ENCODE measurements around the gene PECR.

Gene PECR

GRCh38 chr2:216081487-216082116, at the start of gene PECR, which contains the start of gene TMEM169:
Gene PECR (minus strand): TSS chr2:216081809. CDS start chr2:216081741, 68 bp downstream.
Gene TMEM169 (plus strand): TSS chr2:216081919. CDS start chr2:216095964, 14,045 bp downstream.
- DNase-seq: peak; percentile 16 to 59

DNA sequence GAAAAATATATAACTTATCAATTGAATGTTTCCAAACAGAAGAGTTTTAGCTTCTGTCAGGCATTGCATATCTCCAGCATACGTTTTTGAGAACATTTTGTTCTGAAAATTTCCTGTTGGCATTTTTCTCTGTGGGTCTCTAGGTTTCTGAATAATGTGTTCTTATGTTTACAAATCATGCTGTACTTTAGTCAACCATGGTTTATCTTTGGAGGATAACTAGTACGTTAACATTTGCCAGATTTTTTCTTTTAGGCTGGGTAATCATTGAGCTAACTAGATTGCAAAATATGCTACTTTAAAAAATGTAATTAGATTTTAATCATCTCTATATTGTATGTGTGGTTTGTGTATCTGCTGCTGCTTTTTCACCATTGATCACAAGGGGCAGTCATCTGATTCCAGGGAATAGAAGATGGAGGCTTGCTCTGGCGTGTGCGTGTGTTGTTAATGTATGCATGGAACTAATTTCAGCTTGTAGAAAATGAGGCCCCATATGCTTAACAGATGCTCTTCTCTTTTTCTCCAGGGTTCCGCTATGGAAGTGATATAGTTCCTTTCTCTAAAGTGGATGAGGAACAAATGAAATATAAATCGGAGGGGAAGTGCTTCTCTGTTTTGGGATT, 48.9 kb upstream of the PECR start:
- no peak for DNase-seq

DNA sequence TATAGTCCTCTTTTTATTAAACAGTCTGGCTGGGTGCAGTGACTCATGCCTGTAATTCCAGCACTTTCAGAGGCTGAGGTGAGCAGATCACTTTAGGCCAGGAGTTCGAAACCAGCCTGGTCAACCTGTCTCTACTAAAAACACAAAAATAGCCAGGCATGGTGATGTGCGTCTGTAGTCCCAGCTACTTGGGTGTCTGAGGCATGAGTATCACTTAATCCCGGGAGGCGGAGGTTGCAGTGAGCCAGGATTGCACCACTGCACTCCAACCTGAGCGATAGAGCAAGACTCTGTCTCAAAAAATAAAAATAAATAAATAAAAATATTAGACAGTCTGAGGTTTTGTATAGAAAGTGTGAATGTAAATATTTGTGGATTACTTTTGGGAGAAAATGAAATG, 45.3 kb upstream of the PECR start:
- no peak for DNase-seq

DNA sequence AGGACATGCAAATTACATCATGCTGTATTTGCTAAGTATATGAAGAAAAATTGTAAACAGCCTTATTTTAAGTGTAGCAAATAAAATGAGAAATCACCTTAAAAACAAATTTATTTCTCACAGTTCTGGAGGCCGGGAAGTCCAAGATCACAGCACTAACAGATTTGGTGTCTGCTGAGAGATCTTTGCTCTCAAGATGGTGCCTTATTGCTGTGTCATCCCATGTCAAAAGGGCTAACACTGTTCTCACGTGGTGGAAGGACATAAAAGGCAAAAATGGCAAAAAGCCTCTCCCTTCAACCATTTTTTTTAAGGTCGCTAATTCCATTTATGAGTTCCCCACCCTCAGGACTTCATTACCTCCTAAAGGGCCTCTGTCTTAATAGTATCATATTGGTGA, 39.6 kb upstream of the PECR start:
- DNase-seq: no peak

GRCh38 chr2:216119986-216120385, 38.4 kb upstream of the PECR start:
- no peak for DNase-seq

DNA sequence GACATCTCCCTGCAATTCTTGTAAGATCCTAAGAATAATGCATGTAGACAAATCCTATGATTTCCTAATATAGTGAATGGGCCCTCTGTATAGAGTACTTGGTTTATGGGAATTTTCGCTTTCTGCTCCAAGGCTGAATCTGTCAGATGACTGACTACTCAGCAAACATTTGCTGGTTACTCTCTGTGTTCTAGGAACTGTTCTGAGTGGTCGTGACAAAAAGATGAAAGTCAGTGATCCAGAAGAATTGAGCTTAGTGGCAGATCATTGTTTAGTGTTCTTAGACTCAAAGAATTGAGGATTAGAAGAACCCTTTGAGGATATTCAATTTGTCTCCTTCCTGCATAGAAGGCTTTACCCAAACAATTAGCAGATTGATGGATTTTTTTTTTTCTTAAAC, 37.5 kb upstream of the PECR start:
- no peak for DNase-seq

DNA sequence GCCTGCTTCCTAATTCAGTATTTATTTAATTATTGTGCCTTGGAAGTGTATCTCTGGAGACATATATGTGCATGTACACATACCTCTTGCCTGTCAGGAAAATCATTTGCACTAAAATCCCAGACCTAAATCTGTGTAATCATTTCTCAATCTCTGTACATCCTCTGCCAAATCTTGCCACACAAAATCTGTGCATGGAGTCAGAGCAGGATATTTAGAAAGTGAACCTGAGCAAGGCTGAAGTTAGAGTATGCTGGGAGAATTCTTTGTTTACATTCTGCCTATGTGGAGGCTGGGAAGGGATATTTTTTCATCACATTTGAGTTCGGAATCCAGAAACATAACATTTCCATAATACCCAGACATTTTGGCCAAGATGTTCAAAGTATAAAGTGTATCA, 36.9 kb upstream of the PECR start:
- DNase-seq: no peak

DNA sequence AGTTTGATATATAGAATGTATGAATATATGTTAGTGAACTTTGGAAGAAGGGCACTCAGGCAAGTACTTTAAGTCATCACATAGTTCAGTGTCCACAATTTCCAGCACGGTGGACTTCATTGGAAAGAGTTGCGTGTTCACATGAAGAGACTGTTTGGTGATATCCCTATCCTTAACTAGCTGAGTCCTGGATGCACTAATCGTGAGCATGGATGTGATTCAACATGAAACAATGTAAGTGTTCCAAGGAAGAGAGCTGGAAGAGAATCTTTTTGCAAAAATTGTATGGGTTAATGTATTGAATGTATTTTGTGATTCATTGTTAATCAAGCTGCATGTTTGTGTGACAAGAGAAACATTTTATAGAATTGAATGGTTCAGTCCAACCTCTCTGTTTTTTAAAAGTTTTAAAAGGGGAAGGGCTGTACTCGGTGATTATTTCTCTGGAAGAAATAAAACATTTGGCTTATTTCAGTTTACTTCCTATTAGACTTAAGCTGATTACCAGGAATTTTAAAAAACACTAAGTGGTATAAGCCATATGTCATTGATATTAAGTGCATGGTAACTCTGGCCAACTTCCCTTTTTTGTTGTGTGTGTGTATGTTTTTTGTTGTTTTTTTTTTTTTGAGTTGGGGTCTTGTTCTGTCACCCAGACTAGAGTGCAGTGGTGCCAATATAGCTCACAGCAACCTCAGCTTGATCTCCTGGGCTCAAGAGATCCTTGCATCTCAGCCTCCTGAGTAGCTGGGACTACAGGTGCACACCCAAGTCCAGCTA, 36.1 kb upstream of the PECR start:
- DNase-seq: no peak

GRCh38 chr2:216116418-216116817, 34.8 kb upstream of the PECR start:
- DNase-seq: no peak

GRCh38 chr2:216114714-216115531, 33.3 kb upstream of the PECR start:
- DNase-seq: peak; percentile 87 to 93

DNA sequence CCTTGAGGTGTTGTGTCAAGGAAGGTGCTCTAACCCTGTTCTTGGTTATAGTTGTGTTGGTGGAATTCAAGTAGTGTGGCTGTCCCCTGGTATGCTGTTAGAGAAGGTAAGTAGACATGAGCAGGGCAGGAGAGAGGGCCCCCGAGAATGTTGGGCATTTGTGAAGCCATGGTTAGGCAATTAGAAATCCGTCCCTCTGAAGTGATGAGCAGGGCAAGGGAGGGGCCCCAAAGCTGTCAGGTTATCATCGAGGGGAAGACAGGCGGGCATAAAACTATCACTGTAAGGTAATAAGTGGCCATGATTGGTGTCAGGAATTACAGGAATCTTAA, 32.7 kb upstream of the PECR start:
- DNase-seq: no peak

DNA sequence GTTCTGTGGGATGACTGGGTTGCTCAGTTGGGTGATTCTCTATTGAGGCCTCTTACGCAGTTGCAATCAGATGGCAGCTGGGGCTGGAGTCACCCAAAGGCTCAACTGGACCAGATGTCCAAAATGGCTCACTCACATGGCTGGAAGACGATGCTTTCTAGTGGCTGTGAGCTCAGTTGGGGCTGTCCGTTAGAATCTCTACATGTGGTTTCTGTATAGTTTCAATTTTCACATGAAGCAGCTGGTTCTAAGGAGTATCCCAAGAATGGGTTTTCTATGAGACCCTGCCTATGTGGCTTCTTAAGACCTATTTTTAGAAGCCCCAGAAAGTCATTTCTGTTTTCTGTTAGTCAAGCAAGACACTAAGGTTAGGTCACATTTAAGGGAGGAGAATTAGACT, 32.0 kb upstream of the PECR start:
- DNase-seq: no peak

GRCh38 chr2:216112926-216113325, 31.3 kb upstream of the PECR start:
- DNase-seq: no peak

DNA sequence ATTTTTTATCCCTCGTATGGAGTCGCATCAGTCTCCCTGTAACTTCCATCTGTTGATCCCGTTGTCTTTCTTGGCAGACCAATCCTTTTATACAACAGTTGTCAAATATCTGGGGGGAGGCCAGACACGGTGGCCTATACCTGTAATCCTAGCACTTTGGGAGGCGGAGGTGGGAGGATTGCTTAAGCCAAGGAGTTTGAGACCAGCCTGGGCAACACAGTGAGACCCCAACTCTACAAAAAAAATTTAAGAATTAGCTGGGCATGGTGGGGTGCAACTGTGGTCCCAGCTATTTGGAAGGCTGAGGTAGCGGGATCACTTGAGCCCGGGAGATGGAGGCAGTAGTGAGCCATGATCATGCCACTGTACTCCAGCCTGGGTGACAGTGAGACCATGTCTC, 29.5 kb upstream of the PECR start:
- no peak for DNase-seq

GRCh38 chr2:216110620-216111019, 29.0 kb upstream of the PECR start:
- DNase-seq: no peak

GRCh38 chr2:216109962-216110614, 28.5 kb upstream of the PECR start:
- no peak for DNase-seq

DNA sequence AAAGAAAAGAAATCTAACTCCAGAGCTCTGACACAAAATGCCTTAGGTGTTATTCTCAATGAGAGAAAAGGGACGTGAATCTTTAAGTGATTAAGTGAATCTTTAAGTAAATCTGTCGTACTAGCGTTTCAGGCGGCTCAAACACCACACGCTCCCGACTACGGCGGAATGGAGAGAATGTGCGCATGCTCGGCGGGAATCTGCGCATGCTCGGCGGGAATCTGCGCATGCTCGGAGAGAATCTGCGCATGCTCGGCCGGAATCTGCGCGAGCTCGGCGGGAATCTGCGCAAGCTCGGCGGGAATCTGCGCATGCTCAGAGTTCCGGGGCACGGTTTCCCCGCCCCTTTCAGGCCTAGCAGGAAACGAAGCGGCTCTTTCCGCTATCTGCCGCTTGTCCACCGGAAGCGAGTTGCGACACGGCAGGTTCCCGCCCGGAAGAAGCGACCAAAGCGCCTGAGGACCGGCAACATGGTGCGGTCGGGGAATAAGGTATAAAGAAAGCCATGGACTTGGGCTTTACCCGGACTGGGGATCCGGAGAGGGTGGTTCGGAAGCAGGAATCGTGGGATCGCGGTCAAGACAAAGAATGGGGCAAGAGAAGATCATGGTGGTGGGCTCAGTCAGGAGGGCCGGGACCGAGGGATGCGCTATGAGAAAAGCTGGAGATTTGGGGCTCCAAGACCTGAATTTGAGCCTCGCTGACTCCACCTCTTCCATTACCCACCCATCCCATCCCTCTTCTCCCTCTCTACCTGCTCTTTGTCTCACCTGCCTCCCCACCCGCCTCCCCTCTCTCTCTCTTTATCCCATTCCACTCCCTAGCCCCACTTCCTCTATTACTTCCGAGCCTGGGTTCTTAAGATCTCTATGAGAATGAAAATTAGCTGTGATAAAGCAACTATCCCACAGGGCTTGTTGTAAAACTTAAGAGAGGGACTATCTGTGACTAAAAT, 27.6 kb upstream of the PECR start, which contains the start of gene XRCC5:
Gene XRCC5 (plus strand): TSS at position 382 of the 955 bp plus-strand sequence. CDS start 89 bp downstream, at position 471.
- peak; percentile 79 to 85 for DNase-seq

GRCh38 chr2:216108310-216108966, 26.8 kb upstream of the PECR start:
- DNase-seq: no peak

- no peak for DNase-seq
Measured at GRCh38 chr2:216107760-216108159, 26.2 kb upstream of the PECR start.

DNA sequence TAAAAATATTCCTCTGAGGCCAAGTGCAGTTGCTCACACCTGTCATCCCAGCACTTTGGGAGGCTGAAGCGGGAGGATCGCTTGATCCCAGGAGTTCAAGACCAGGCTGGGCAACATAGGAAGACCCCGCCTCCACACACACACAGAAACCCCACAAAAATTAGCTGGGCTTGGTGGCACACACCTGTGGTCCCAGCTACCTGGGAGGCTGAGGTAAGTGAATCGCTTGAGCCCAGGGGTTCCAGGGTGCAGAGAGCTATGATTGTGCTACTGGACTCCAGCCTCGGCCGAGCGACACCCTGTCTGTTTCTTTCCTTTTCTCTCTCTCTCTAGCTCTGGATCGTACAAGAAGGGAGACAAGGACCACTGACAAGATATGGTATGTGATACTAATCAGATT, 25.7 kb upstream of the PECR start:
- no peak for DNase-seq

GRCh38 chr2:216104691-216105090, 23.1 kb upstream of the PECR start:
- DNase-seq: no peak
